GM12891 (cell line): Measurements from ENCODE around the gene PCNX2.

Experiments used
- POLR2A ChIP-seq: IDR thresholded peaks from 2 replicates; pipeline ENCODE4 v1.6.1; 2011; ENCODE audit warnings: low read depth, low read length, control low read depth
- POLR2AphosphoS5 ChIP-seq: IDR thresholded peaks from 2 replicates; pipeline ENCODE4 v1.6.1; 2011; ENCODE audit warnings: low read depth, low read length, control low read depth
- TAF1 ChIP-seq: IDR thresholded peaks from 2 replicates; pipeline ENCODE4 v1.6.1; 2011; ENCODE audit warnings: low read depth, low read length, control low read depth

DNA sequence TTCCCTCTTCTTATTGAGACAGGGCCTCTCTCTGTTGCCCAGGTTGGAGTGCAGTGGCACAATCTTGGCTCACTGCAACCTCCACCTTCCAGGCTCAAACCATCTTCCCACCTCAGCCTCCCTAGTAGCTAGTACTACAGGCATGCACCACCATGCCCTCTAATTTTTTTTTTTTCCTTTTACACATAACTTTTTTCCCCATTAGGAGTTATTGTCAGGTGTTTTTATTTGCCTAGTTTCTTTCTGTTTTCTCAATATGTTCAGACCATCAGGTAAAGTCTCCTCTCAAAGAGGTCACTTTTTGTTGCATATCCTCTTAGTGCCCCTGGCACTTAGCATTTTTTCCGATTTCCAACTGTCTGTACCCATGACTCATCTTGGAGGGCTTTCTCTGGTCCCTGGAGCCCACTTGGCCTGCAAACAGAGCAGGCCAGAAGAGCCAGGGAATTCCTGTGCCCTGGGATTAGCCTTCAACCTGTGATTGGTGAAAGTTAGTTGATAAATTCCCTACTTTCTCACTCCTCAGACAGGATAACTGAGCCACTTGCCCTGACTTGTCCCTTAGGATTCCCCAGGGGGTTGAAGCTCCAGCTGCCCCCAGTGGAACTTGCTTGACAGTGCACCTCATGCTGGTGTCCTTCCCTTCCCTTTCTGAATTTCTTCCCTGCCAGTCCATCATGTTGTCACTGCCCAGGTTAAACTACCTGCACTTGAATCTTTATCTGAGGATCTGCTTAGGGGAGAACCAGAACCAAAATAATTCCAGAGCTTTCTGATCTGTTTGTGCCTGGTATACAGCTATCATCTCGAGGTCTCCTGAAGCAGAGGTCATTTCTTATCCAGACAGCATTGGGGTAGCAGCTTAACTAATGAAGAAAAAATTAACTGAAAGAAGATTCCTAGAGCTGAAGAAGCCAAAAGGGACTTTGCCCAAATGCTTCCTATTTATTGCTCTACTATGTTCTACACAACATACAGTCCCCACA is 342.7 kb downstream of the PCNX2 start:
- TF ChIP-seq POLR2A (no peak), POLR2AphosphoS5 (no peak), TAF1 (no peak)
